ENCODE results near the gene ZBTB11.
"Not testable (repeated sequence)": the region's sequence is repeated elsewhere in the genome, so short reads cannot be mapped to it uniquely, and the experiment has no call there.

ZBTB11 gene

DNA sequence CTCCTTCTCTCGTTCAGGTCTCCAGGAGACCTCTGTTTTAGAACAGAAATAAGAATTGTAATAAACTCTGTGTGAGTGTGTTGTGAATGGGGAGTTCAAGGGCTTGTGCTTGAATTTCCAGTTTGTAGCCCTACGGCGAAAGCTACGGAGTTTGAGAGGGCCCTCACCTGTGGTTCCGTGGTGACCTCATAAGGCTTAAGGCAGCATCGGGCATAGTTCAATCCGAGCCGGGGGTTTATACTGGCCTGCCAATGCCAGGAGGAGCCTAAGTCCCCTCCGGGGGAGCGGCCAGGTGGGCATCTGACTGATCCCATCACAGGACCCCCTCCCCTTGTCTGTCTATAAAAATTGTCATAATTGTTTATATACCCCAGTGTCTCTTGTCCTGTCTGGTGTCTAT is 43.7 kb downstream of the ZBTB11 start:
- Histone ChIP-seq H3K4me3 (ENCODE audit: low read length in 2 of 2) (no peak overlapping the region), H3K9ac (ENCODE audit: low read length in 2 of 2) (no peak overlapping the region), H3K27me3 (ENCODE audit: control insufficient read depth in 1 of 2, insufficient read depth in 2 of 2, low read length in 2 of 2) (no peaks in the 10 kb centered on the region), H3K9me3 (ENCODE audit: control insufficient read depth in 2 of 2, low read length in 2 of 2) (no peaks in the 10 kb centered on the region), H3K4me1 (ENCODE audit: control insufficient read depth, insufficient read depth, low read length) (no peaks in the 10 kb centered on the region), H3K27ac (ENCODE audit: low read length) (no peak overlapping the region), H3K36me3 (ENCODE audit: control insufficient read depth in 2 of 2, insufficient read depth in 2 of 2, low read length in 2 of 2) (no peaks in the 10 kb centered on the region)

- no peaks in the 10 kb centered on the region for H3K27me3 ChIP-seq (ENCODE audit: control insufficient read depth in 1 of 2, insufficient read depth in 2 of 2, low read length in 2 of 2)
These were observed 44.3 kb downstream of the ZBTB11 start for GRCh38 chr3:101632586-101632985.

GRCh38 chr3:101631959-101632358 is 45.0 kb downstream of the ZBTB11 start:
- H3K27ac ChIP-seq (ENCODE audit: low read length); H3K9me3 ChIP-seq (ENCODE audit: control insufficient read depth in 2 of 2, low read length in 2 of 2); H3K9ac ChIP-seq (ENCODE audit: low read length in 2 of 2); H3K4me3 ChIP-seq (ENCODE audit: low read length in 2 of 2); H3K4me1 ChIP-seq (ENCODE audit: control insufficient read depth, insufficient read depth, low read length); H3K36me3 ChIP-seq (ENCODE audit: control insufficient read depth in 2 of 2, insufficient read depth in 2 of 2, low read length in 2 of 2); H3K27me3 ChIP-seq (ENCODE audit: control insufficient read depth in 1 of 2, insufficient read depth in 2 of 2, low read length in 2 of 2): not testable (repeated sequence)

More at GRCh38 chr3:101632586-101632985, 44.3 kb downstream of the ZBTB11 start:
- Histone ChIP-seq H3K9me3 (ENCODE audit: control insufficient read depth in 2 of 2, low read length in 2 of 2) (no peaks in the 10 kb centered on the region), H3K9ac (ENCODE audit: low read length in 2 of 2) (no peak overlapping the region), H3K27ac (ENCODE audit: low read length) (no peak overlapping the region), H3K4me3 (ENCODE audit: low read length in 2 of 2) (no peak overlapping the region), H3K36me3 (ENCODE audit: control insufficient read depth in 2 of 2, insufficient read depth in 2 of 2, low read length in 2 of 2) (no peaks in the 10 kb centered on the region), H3K4me1 (ENCODE audit: control insufficient read depth, insufficient read depth, low read length) (no peaks in the 10 kb centered on the region)

- Histone ChIP-seq H3K9me3 (ENCODE audit: control insufficient read depth in 2 of 2, low read length in 2 of 2) (no peaks in the 10 kb centered on the region), H3K36me3 (ENCODE audit: control insufficient read depth in 2 of 2, insufficient read depth in 2 of 2, low read length in 2 of 2) (no peaks in the 10 kb centered on the region), H3K27ac (ENCODE audit: low read length) (no peak overlapping the region), H3K9ac (ENCODE audit: low read length in 2 of 2) (no peak overlapping the region), H3K4me1 (ENCODE audit: control insufficient read depth, insufficient read depth, low read length) (no peaks in the 10 kb centered on the region), H3K27me3 (ENCODE audit: control insufficient read depth in 1 of 2, insufficient read depth in 2 of 2, low read length in 2 of 2) (no peaks in the 10 kb centered on the region), H3K4me3 (ENCODE audit: low read length in 2 of 2) (no peak overlapping the region)
These were observed 45.7 kb downstream of the ZBTB11 start for GRCh38 chr3:101631098-101631796.

DNA sequence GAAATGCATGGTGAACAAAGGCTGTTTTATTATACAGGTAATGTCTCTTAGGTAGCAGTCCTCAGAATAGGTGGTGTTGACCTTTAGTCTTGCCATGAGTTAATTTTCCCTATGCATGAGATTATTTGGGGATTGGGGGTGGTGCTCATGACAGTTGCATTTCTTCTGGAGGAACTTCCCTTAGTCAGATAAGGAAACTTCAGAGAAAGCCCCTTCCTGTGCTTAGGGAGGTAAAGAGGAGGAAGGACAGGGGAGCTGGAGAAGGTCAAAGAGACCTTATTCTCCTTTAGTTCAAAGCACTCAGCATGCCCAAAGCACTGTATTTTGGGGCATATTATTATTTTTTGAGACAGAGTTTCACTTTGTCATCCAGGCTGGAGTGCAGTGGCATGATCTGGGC is 47.7 kb downstream of the ZBTB11 start:
- H3K36me3 ChIP-seq (ENCODE audit: control insufficient read depth in 2 of 2, insufficient read depth in 2 of 2, low read length in 2 of 2), result no peaks in the 10 kb centered on the region
- H3K9ac ChIP-seq (ENCODE audit: low read length in 2 of 2), result no peak overlapping the region
- no peak overlapping the region for H3K4me3 ChIP-seq (ENCODE audit: low read length in 2 of 2)
- no peaks in the 10 kb centered on the region for H3K9me3 ChIP-seq (ENCODE audit: control insufficient read depth in 2 of 2, low read length in 2 of 2)
- H3K27me3 ChIP-seq (ENCODE audit: control insufficient read depth in 1 of 2, insufficient read depth in 2 of 2, low read length in 2 of 2), result no peaks in the 10 kb centered on the region
- H3K27ac ChIP-seq (ENCODE audit: low read length), result no peak overlapping the region
- H3K4me1 ChIP-seq (ENCODE audit: control insufficient read depth, insufficient read depth, low read length), result no peaks in the 10 kb centered on the region

GRCh38 chr3:101625879-101626278 is 51.1 kb downstream of the ZBTB11 start:
- Histone ChIP-seq H3K27me3 (ENCODE audit: control insufficient read depth in 1 of 2, insufficient read depth in 2 of 2, low read length in 2 of 2) (no peaks in the 10 kb centered on the region), H3K4me3 (ENCODE audit: low read length in 2 of 2) (no peak overlapping the region), H3K27ac (ENCODE audit: low read length) (no peak overlapping the region)

DNA sequence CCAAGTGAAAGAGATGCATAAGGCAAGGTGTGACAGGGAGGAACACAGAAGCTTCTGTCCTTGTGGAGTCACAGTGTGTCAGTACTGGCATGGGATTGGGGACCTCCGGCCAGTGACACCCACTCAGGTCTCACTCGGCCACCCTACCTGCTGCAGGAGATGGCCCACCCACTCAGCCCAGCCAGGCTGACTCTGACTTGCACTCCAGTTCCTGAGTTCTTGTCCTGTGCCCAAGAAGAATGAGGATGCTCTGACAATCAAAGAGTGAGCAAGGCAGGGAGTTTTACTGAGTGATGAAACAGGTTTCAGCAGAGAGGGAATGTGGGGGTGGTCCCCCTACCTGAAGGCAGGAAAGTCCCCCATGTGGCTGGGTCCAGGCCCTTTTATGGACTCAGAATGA is 52.1 kb downstream of the ZBTB11 start:
- no peaks in the 10 kb centered on the region for H3K9me3 ChIP-seq (ENCODE audit: control insufficient read depth in 2 of 2, low read length in 2 of 2)
- no peak overlapping the region for H3K27ac ChIP-seq (ENCODE audit: low read length)
- no peak overlapping the region for H3K4me3 ChIP-seq (ENCODE audit: low read length in 2 of 2)
- H3K9ac ChIP-seq (ENCODE audit: low read length in 2 of 2), result no peak overlapping the region
- H3K27me3 ChIP-seq (ENCODE audit: control insufficient read depth in 1 of 2, insufficient read depth in 2 of 2, low read length in 2 of 2), result no peaks in the 10 kb centered on the region
- H3K4me1 ChIP-seq (ENCODE audit: control insufficient read depth, insufficient read depth, low read length), result no peaks in the 10 kb centered on the region
- no peaks in the 10 kb centered on the region for H3K36me3 ChIP-seq (ENCODE audit: control insufficient read depth in 2 of 2, insufficient read depth in 2 of 2, low read length in 2 of 2)

More at GRCh38 chr3:101625879-101626278, 51.1 kb downstream of the ZBTB11 start:
- Histone ChIP-seq H3K9me3 (ENCODE audit: control insufficient read depth in 2 of 2, low read length in 2 of 2) (no peaks in the 10 kb centered on the region), H3K4me1 (ENCODE audit: control insufficient read depth, insufficient read depth, low read length) (no peaks in the 10 kb centered on the region), H3K9ac (ENCODE audit: low read length in 2 of 2) (no peak overlapping the region), H3K36me3 (ENCODE audit: control insufficient read depth in 2 of 2, insufficient read depth in 2 of 2, low read length in 2 of 2) (no peaks in the 10 kb centered on the region)

- no peaks in the 10 kb centered on the region for H3K27me3 ChIP-seq (ENCODE audit: control insufficient read depth in 1 of 2, insufficient read depth in 2 of 2, low read length in 2 of 2)
These were observed 53.3 kb downstream of the ZBTB11 start for GRCh38 chr3:101623656-101624055.

GRCh38 chr3:101619734-101620133 is 57.2 kb downstream of the ZBTB11 start:
- Histone ChIP-seq H3K9ac (ENCODE audit: low read length in 2 of 2) (no peak overlapping the region), H3K27ac (ENCODE audit: low read length) (no peak overlapping the region), H3K4me3 (ENCODE audit: low read length in 2 of 2) (no peak overlapping the region), H3K36me3 (ENCODE audit: control insufficient read depth in 2 of 2, insufficient read depth in 2 of 2, low read length in 2 of 2) (no peaks in the 10 kb centered on the region), H3K27me3 (ENCODE audit: control insufficient read depth in 1 of 2, insufficient read depth in 2 of 2, low read length in 2 of 2) (no peaks in the 10 kb centered on the region), H3K4me1 (ENCODE audit: control insufficient read depth, insufficient read depth, low read length) (no peaks in the 10 kb centered on the region), H3K9me3 (ENCODE audit: control insufficient read depth in 2 of 2, low read length in 2 of 2) (no peaks in the 10 kb centered on the region)

More at GRCh38 chr3:101623656-101624055, 53.3 kb downstream of the ZBTB11 start:
- Histone ChIP-seq H3K9ac (ENCODE audit: low read length in 2 of 2) (no peak overlapping the region), H3K36me3 (ENCODE audit: control insufficient read depth in 2 of 2, insufficient read depth in 2 of 2, low read length in 2 of 2) (no peaks in the 10 kb centered on the region), H3K4me3 (ENCODE audit: low read length in 2 of 2) (no peak overlapping the region), H3K27ac (ENCODE audit: low read length) (no peak overlapping the region), H3K9me3 (ENCODE audit: control insufficient read depth in 2 of 2, low read length in 2 of 2) (no peaks in the 10 kb centered on the region), H3K4me1 (ENCODE audit: control insufficient read depth, insufficient read depth, low read length) (no peaks in the 10 kb centered on the region)

GRCh38 chr3:101618726-101619125 is 58.2 kb downstream of the ZBTB11 start:
- Histone ChIP-seq H3K4me3 (ENCODE audit: low read length in 2 of 2) (no peak overlapping the region), H3K9me3 (ENCODE audit: control insufficient read depth in 2 of 2, low read length in 2 of 2) (no peaks in the 10 kb centered on the region), H3K27ac (ENCODE audit: low read length) (no peak overlapping the region), H3K4me1 (ENCODE audit: control insufficient read depth, insufficient read depth, low read length) (no peaks in the 10 kb centered on the region), H3K9ac (ENCODE audit: low read length in 2 of 2) (no peak overlapping the region), H3K36me3 (ENCODE audit: control insufficient read depth in 2 of 2, insufficient read depth in 2 of 2, low read length in 2 of 2) (no peaks in the 10 kb centered on the region), H3K27me3 (ENCODE audit: control insufficient read depth in 1 of 2, insufficient read depth in 2 of 2, low read length in 2 of 2) (no peaks in the 10 kb centered on the region)

- Histone ChIP-seq H3K9me3 (ENCODE audit: control insufficient read depth in 2 of 2, low read length in 2 of 2) (no peaks in the 10 kb centered on the region), H3K4me1 (ENCODE audit: control insufficient read depth, insufficient read depth, low read length) (no peaks in the 10 kb centered on the region), H3K36me3 (ENCODE audit: control insufficient read depth in 2 of 2, insufficient read depth in 2 of 2, low read length in 2 of 2) (no peaks in the 10 kb centered on the region), H3K27me3 (ENCODE audit: control insufficient read depth in 1 of 2, insufficient read depth in 2 of 2, low read length in 2 of 2) (no peaks in the 10 kb centered on the region), H3K4me3 (ENCODE audit: low read length in 2 of 2) (no peak overlapping the region), H3K27ac (ENCODE audit: low read length) (no peak overlapping the region), H3K9ac (ENCODE audit: low read length in 2 of 2) (no peak overlapping the region)
These were observed 59.5 kb downstream of the ZBTB11 start for GRCh38 chr3:101617478-101617877.

Data from stomach smooth muscle (tissue), 2 donors.